ENCODE results near the gene NME2.
"Not testable (repeated sequence)": the region's sequence is repeated elsewhere in the genome, so short reads cannot be mapped to it uniquely, and the experiment has no call there.

The NME2 gene

DNA sequence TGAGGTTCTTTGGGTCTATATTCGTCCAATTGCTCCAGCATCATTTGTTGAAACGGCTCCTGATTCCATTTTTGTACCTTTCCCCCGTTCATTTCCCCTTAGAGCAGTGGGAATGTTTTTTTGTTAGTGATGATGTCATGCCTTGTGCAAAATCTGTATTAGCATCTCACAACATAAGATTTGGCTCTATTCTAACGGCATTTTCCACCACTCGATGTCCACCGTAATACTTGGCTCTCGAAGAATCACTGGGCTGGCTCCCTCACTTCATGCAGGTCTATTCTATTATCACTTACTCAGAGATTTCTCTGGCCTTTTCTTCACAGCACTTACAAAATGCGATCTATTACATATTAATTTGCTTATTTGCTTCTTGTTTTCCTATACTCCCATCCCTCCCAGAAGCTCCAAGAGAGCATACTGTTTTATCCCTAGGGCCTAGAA lies 13.4 kb upstream of the NME2 start:
- no peak for DNase-seq (ENCODE audit: low read depth in 4 of 4, low spot score in 1 of 4)

DNA sequence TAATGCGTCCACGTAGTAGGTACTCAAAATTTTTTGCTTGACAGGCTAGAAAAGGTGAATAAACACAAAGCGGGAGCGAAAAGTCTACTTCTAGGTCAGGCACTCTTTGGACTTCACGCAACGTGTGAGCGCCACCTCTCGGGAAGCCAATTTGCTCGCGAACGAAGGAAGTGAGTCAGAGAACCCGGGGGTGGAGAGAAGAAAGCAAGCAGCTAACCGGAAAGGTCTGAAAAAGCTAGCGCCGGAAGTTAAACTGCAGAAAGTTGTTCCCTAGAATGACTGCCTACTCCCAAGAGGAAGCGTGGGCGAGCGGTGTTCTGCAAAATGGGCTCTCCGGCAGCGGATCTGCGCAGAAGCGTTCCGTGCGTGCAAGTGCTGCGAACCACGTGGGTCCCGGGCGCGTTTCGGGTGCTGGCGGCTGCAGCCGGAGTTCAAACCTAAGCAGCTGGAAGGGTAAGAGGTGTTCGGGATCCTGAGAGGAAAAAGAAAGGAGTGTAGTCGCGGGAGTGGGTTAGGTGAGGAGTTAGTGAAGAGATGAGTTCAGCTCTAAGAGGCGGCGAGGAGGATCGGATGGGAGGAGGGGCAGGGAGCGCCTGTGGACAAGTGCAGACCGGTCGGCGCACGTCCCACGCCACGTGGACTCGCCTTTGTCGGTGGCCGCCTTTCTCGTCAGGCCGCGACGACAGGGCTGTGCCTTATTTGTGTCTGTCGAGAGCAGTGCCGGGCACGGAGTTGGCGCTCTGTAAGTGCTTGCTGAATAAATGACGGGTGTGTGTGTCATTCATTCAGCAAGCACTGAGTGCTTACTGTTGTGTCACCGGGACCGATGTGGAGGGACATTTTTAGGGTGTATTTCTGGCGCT lies 12.8 kb upstream of the NME2 start, which contains the start of gene NME1:
Gene NME1 (plus strand): TSS at position 350 of the 863 bp plus-strand sequence. CDS start 2,096 bp downstream, outside the sequence.
- peak; percentile 94 to 97 (median 95) for DNase-seq (ENCODE audit: low read depth in 4 of 4, low spot score in 1 of 4)

GRCh38 chr17:51154176-51154575 lies 12.0 kb upstream of the NME2 start:
- DNase-seq (ENCODE audit: low read depth in 4 of 4, low spot score in 1 of 4): no peak

DNA sequence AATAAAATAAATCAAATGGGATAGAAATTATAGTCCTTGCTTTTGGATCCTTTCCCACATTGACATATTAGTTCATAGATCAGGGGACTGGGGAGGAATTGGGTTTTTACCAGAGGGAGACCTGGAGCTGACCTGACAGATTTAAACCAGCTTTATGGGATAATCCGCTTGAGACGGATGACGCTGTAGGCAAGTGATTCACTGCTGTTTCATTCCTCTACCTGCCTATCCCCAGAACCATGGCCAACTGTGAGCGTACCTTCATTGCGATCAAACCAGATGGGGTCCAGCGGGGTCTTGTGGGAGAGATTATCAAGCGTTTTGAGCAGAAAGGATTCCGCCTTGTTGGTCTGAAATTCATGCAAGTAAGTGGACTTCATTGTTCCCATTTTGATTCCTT lies 10.8 kb upstream of the NME2 start:
- DNase-seq (ENCODE audit: low read depth in 4 of 4, low spot score in 1 of 4): no peak

DNA sequence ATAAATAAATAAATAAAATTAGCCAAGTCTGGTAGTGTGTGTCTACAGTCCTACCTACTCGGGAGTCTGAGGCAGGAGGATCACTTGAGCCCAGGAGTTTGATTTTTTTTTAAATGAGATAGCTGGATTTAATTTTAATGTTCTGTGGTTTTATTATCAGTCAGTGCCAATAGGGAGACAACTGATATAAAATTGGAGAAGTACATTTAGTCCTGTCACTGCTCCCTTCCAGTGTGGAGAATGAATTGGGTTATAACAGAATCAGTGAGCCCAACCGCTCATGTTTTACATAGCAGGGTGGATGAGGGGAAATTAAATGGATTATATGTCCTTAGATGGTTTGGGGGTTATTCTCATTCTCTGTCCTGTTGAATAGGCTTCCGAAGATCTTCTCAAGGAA lies 6.6 kb upstream of the NME2 start:
- no peak for DNase-seq (ENCODE audit: low read depth in 4 of 4, low spot score in 1 of 4)

- DNase-seq (ENCODE audit: low read depth in 4 of 4, low spot score in 1 of 4): no peak
Observed at GRCh38 chr17:51161541-51161940, 4.7 kb upstream of the NME2 start.

DNA sequence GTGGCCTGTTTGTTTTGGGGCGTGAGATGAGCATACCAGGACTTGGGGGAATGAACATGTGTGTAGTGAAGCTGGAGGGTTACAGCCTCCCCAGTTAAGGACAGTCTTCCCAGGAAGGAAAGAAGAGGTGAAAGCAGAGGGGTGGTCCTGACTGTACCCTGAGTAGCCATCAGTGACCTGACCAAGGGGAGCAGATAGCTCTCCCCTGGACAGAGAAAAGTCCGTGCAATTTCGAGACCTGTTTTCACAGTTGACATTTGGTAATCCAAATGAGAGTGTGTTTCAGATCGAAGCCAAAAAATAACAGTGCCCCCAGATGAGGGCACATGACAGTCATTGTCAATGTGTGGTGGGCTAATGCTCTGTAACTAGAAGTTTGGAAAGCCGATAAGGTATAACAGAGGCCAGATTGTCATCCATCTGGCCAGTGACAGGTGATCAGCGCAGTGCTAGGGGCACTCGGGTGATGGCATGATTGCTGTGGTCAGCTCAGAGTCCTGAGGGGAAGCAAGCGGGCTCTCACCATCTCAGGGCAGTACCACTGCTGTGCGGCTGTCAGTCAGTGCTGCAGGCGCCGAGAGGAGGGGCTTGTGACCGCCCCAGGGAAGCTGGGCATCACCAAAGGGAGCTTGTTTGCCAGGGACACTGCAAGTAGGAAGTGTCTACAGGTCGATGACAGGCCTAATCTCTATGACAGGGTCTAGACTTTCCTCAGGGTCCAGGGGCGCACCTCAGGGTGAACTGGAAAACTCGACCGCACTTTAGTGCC lies 1.1 kb upstream of the NME2 start:
- no peak for DNase-seq (ENCODE audit: low read depth in 4 of 4, low spot score in 1 of 4)

DNA sequence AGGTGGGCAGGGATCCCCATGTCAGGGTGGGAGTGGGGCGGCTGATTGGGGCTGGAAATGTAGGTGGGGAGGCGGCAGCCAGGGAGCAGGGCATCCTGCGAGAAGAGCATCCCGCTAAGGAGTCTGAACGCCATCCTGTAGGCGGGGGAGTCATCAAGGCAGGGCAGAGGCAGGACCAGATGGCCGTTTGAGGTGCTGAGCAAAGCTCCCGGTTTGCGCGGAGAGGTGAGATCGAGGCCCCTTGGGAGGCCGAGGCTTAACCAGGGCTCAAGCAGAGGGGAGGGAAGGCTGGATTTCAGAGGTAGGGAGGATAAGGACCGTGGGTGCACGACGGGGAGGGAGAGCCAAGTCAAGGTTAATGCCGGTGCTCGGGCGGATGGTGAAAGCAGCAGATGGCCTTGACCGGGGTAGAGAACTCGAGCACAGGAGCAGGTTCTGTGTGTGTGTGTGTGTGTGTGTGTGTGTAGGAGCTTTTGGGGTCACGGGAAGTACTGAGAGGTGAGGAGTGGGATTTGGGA lies 472 bp upstream of the NME2 start:
- DNase-seq (ENCODE audit: low read depth in 4 of 4, low spot score in 1 of 4): peak in 1 of 4 experiments; percentile 25

- DNase-seq (ENCODE audit: low read depth in 4 of 4, low spot score in 1 of 4): peak; percentile 55 to 64 (median 60)
Observed at GRCh38 chr17:51166987-51167931, 1.0 kb downstream of the NME2 start.

DNA sequence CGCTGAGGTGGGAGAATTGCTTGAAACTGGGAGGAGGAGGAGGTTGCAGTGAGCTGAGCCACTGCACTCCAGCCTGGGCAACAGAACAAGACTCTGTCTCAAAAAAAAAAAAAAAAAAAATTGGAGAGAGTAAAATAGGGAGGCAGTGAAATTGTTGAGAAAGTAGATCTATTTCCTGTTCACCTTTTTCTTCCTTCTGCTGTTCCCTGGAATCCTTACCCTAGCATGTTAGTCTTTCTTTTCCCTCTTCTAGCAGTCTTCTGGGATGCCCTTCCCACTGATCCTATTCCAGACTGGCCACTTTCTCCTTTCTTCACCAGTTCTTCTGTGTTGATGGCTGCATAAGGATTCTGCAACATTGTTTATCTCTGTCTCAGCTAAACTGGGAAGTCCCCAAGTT lies 3.1 kb downstream of the NME2 start:
- DNase-seq (ENCODE audit: low read depth in 4 of 4, low spot score in 1 of 4): no peak

GRCh38 chr17:51170736-51171135 lies 4.5 kb downstream of the NME2 start:
- no peak for DNase-seq (ENCODE audit: low read depth in 4 of 4, low spot score in 1 of 4)

GRCh38 chr17:51172030-51172429 lies 5.8 kb downstream of the NME2 start:
- DNase-seq (ENCODE audit: low read depth in 4 of 4, low spot score in 1 of 4): not testable (repeated sequence)

DNA sequence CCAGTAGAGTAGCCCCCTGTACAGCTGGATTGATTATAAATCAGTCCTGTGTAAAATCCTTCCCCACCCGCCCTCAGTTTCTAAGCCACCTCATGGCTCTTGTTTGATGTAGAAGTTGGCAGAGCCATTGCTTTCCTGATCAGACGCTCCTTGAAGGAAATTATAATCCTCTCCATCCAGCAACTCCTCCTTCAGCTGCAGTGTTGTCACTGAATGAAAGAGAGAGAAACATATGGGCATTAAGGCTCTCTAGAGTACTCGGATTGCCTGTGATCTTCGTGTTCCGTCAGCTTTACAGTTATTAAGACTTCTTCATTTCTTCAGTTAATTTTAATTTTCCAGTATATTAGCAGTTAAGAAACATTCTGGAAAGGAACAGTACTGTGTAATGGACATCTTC lies 14.3 kb downstream of the NME2 start:
- no peak for DNase-seq (ENCODE audit: low read depth in 4 of 4, low spot score in 1 of 4)

DNA sequence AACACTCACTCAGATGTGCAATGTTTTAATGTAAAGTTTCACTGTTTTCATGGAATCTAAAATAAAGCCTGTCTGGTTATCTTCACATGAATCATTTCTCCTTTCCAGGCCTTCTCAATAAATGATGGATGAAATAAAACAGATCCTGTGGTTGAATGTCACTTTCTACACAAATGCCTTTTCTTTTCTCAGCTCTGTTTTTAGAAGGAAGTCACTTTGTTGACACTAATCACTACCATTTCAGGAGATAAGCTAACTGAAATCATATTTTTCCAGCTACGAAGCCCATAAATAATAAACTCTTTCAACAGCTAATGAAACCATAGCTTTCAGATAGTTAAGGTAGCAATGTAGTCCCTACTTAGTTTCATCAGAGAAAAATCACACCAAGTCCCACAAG lies 17.9 kb downstream of the NME2 start:
- no peak for DNase-seq (ENCODE audit: low read depth in 4 of 4, low spot score in 1 of 4)

DNA sequence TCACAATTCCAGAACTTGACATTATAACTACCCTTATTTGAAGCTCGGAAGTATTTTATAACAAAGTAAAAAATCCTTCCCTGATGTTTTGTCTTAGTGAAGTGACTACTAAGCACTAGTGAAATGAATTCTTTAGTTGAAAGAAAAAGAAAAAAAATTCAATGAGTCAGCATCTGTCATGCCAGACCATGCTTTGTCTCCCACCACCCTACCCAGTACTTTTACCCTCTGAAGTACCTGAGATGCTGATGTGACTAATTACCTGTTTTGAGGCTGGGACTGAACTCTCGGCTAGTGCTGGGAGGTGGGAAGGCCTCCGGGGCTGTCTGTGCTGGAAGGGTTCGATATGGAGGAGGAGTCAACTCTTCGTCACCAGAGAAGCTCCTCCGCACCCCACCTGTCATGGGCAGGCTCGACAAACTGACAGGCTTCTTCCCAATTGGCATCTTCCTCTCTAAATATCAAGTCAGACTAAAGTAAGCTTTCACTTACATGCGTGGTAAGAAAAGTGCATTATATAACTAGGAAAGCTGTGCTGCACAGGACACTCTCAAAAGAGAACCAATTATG lies 19.6 kb downstream of the NME2 start:
- no peak for DNase-seq (ENCODE audit: low read depth in 4 of 4, low spot score in 1 of 4)

DNA sequence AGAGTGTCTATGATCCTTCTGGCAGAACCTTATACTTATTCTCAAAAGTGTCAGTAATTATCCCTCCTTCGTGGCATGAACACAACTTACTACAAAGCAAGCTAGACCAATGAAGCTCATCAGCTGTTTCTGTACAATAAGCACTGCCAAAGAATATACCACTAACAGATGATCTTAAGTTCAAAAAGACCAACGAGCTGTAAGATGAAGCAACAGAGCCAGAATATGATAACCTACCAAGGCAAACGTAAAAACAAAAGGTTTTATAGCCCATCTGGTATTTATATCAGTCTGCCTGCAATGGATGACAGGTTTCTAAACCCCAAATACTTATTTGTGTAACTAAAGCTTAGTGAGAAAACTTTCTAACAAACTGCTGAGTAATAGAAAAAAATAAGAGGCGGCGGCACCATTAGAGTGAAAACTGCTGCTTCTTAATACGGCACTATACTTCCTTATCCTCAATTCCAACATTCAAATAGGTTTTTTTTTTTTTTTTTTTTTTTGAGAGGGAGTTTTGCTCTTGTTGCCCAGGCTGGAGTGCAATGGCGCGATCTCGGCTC lies 22.1 kb downstream of the NME2 start:
- DNase-seq (ENCODE audit: low read depth in 4 of 4, low spot score in 1 of 4): no peak

- no peak for DNase-seq (ENCODE audit: low read depth in 4 of 4, low spot score in 1 of 4)
Observed at GRCh38 chr17:51189162-51189561, 23.0 kb downstream of the NME2 start.

GRCh38 chr17:51189628-51190027 lies 23.4 kb downstream of the NME2 start:
- no peak for DNase-seq (ENCODE audit: low read depth in 4 of 4, low spot score in 1 of 4)

- no peak for DNase-seq (ENCODE audit: low read depth in 4 of 4, low spot score in 1 of 4)
Observed at GRCh38 chr17:51191895-51192294, 25.7 kb downstream of the NME2 start.

- DNase-seq (ENCODE audit: low read depth in 4 of 4, low spot score in 1 of 4): no peak
Observed at GRCh38 chr17:51197754-51198153, 31.5 kb downstream of the NME2 start.
